ENCODE measurements around the gene CARD10. TPM values are rescaled to one million over a fixed set of nuclear protein-coding genes. Genes with fewer than 3 reads are reported as not detected.

CARD10 gene
- total and polyA plus RNA-seq, 2 of the 8 experiments (the other 6 are each of a cell fraction or from before 2014, with no cell fraction given), result 13.5 to 14.4 TPM

DNA sequence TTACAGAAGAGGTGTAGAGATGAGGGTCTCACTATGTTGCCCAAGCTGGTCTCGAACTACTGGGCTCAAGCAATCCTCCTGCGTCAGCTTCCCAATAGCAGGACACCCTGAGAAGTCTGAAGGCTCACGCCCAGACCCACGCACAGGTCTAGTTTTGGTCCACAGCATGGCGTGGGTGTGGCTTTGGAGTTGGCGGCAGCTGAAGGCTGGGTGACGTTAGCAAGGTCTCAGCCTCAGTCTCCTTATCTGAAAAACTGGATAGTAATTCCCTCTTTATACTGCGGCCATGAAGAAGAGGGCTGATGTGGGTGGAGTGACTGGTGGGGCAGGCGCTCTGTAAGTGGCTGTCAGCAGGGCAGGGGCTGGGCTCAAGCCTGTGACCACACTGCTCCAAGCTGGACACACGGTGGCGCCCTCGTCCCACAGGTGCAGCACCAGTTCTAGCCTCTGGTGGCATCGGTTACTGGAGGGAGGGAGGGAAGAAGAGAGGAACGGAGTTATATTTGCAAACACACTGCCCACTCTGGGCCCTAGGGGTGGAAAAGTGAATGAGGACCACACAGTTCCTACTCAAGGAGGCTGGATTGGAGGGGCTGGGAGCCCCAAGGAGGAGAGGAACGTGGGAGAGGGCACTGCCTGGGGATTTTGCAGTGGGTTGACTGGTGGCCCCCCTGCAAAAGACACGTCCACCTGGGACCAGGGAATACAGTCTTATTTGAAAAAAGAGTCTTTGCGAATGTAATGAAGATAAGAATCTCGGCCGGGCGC lies 19.6 kb upstream of the CARD10 start (continued):
- TF ChIP-seq MAFK (IDR thresholded peaks at IDR 0.05; ENCODE audit: low read depth, low read length) (no peak), CHD1 (IDR thresholded peaks at IDR 0.05; ENCODE audit: low read depth, low read length) (no peak), TEAD4 (IDR thresholded peaks at IDR 0.05; ENCODE audit: low read depth, low read length) (no peak), SIX5 (IDR thresholded peaks at IDR 0.05; ENCODE audit: low read depth, low read length) (no peak), BACH1 (IDR thresholded peaks at IDR 0.05; ENCODE audit: low read length) (no peak), BCL11A (IDR thresholded peaks at IDR 0.05; ENCODE audit: low read depth in 2 of 2, low read length in 2 of 2) (no peak), KDM5A (IDR thresholded peaks at IDR 0.05; ENCODE audit: low read length) (no peak), RBBP5 (IDR thresholded peaks at IDR 0.05; ENCODE audit: borderline replicate concordance, low read depth, low read length) (no peak), CEBPB (IDR thresholded peaks at IDR 0.05; ENCODE audit: low read depth, low read length) (no peak), RNF2 (IDR thresholded peaks at IDR 0.05; ENCODE audit: borderline replicate concordance, low read depth, low read length, missing control alignments, poor library complexity, severe bottlenecking) (no peak)
- TF ChIP-seq, protein P1, sequence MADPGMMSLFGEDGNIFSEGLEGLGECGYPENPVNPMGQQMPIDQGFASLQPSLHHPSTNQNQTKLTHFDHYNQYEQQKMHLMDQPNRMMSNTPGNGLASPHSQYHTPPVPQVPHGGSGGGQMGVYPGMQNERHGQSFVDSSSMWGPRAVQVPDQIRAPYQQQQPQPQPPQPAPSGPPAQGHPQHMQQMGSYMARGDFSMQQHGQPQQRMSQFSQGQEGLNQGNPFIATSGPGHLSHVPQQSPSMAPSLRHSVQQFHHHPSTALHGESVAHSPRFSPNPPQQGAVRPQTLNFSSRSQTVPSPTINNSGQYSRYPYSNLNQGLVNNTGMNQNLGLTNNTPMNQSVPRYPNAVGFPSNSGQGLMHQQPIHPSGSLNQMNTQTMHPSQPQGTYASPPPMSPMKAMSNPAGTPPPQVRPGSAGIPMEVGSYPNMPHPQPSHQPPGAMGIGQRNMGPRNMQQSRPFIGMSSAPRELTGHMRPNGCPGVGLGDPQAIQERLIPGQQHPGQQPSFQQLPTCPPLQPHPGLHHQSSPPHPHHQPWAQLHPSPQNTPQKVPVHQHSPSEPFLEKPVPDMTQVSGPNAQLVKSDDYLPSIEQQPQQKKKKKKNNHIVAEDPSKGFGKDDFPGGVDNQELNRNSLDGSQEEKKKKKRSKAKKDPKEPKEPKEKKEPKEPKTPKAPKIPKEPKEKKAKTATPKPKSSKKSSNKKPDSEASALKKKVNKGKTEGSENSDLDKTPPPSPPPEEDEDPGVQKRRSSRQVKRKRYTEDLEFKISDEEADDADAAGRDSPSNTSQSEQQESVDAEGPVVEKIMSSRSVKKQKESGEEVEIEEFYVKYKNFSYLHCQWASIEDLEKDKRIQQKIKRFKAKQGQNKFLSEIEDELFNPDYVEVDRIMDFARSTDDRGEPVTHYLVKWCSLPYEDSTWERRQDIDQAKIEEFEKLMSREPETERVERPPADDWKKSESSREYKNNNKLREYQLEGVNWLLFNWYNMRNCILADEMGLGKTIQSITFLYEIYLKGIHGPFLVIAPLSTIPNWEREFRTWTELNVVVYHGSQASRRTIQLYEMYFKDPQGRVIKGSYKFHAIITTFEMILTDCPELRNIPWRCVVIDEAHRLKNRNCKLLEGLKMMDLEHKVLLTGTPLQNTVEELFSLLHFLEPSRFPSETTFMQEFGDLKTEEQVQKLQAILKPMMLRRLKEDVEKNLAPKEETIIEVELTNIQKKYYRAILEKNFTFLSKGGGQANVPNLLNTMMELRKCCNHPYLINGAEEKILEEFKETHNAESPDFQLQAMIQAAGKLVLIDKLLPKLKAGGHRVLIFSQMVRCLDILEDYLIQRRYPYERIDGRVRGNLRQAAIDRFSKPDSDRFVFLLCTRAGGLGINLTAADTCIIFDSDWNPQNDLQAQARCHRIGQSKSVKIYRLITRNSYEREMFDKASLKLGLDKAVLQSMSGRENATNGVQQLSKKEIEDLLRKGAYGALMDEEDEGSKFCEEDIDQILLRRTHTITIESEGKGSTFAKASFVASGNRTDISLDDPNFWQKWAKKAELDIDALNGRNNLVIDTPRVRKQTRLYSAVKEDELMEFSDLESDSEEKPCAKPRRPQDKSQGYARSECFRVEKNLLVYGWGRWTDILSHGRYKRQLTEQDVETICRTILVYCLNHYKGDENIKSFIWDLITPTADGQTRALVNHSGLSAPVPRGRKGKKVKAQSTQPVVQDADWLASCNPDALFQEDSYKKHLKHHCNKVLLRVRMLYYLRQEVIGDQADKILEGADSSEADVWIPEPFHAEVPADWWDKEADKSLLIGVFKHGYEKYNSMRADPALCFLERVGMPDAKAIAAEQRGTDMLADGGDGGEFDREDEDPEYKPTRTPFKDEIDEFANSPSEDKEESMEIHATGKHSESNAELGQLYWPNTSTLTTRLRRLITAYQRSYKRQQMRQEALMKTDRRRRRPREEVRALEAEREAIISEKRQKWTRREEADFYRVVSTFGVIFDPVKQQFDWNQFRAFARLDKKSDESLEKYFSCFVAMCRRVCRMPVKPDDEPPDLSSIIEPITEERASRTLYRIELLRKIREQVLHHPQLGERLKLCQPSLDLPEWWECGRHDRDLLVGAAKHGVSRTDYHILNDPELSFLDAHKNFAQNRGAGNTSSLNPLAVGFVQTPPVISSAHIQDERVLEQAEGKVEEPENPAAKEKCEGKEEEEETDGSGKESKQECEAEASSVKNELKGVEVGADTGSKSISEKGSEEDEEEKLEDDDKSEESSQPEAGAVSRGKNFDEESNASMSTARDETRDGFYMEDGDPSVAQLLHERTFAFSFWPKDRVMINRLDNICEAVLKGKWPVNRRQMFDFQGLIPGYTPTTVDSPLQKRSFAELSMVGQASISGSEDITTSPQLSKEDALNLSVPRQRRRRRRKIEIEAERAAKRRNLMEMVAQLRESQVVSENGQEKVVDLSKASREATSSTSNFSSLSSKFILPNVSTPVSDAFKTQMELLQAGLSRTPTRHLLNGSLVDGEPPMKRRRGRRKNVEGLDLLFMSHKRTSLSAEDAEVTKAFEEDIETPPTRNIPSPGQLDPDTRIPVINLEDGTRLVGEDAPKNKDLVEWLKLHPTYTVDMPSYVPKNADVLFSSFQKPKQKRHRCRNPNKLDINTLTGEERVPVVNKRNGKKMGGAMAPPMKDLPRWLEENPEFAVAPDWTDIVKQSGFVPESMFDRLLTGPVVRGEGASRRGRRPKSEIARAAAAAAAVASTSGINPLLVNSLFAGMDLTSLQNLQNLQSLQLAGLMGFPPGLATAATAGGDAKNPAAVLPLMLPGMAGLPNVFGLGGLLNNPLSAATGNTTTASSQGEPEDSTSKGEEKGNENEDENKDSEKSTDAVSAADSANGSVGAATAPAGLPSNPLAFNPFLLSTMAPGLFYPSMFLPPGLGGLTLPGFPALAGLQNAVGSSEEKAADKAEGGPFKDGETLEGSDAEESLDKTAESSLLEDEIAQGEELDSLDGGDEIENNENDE (IDR thresholded peaks at IDR 0.05; ENCODE audit: insufficient replicate concordance, low read length), result no peak
